HepG2 (cell line): ENCODE measurements around the gene AMER3. TPM values are rescaled to one million over a fixed set of nuclear protein-coding genes. Genes with fewer than 3 reads are reported as not detected.

Experiments used
- DPF2 ChIP-seq: sonication (generic); formaldehyde crosslinking; IDR thresholded peaks from 2 replicates; pipeline ENCODE4 v1.4.0; 2020; ENCODE audit warnings: mild to moderate bottlenecking, low read depth, missing genetic modification reagents, borderline replicate concordance
- FOSL2 ChIP-seq: sonication (generic); formaldehyde crosslinking; IDR thresholded peaks from 2 replicates; pipeline ENCODE4 v1.4.0; 2020; ENCODE audit warnings: missing genetic modification reagents
- NONO ChIP-seq, 2 experiments: fragments of 450-650 bp in 1 of 2; sonication (generic) in 1 of 2; formaldehyde crosslinking in 1 of 2; IDR thresholded peaks in 1 of 2; conservative IDR thresholded peaks in 1 of 2; 2 replicates each; pipeline versions ENCODE4 v1.6.1 to v1.8.0; 2017 to 2022; ENCODE audit warnings: mild to moderate bottlenecking in 1 of 2, missing genetic modification reagents in 1 of 2, moderate library complexity in 1 of 2
- RARA ChIP-seq: IDR thresholded peaks from 2 replicates; pipeline ENCODE4 v1.6.1; 2016; ENCODE audit warnings: missing genetic modification reagents, missing compliant biosample characterization
- ZBTB7A ChIP-seq: sonication (generic); formaldehyde crosslinking; IDR thresholded peaks from 2 replicates; pipeline ENCODE4 v1.8.0; 2022; ENCODE audit warnings: mild to moderate bottlenecking, missing genetic modification reagents
- ZBTB8A ChIP-seq: sonication (generic); formaldehyde crosslinking; IDR thresholded peaks from 2 replicates; pipeline ENCODE4 v1.4.0; 2020; ENCODE audit warnings: mild to moderate bottlenecking, low read depth, missing genetic modification reagents, borderline replicate concordance
- ZMYM3 ChIP-seq: sonication (generic); formaldehyde crosslinking; IDR thresholded peaks from 2 replicates; pipeline ENCODE4 v1.5.1; 2020; ENCODE audit warnings: mild to moderate bottlenecking, missing genetic modification reagents
- ZNF121 ChIP-seq: sonication (generic); formaldehyde crosslinking; IDR thresholded peaks from 2 replicates; pipeline ENCODE4 v1.5.0; 2020; ENCODE audit warnings: mild to moderate bottlenecking, missing genetic modification reagents
- ZNF598 ChIP-seq: sonication (generic); formaldehyde crosslinking; IDR thresholded peaks from 2 replicates; pipeline ENCODE4 v1.5.1; 2020; ENCODE audit warnings: mild to moderate bottlenecking, missing genetic modification reagents, borderline replicate concordance
- ZNF629 ChIP-seq: sonication (generic); formaldehyde crosslinking; conservative IDR thresholded peaks from 2 replicates; pipeline ENCODE4 v1.5.0; 2020; ENCODE audit warnings: missing genetic modification reagents
- ZNF839 ChIP-seq: sonication (generic); formaldehyde crosslinking; IDR thresholded peaks from 2 replicates; pipeline ENCODE4 v1.4.0; 2020; ENCODE audit warnings: missing genetic modification reagents, mild to moderate bottlenecking, borderline replicate concordance
- polyA plus RNA-seq, 8 experiments: library from polyadenylated mRNA; depleted of rRNA in 3 of 8; stranded (reverse) in 7 of 8; unstranded in 1 of 8; fragments of >200 nt; fragmentation: Illumina TruSeq in 4 of 8; extraction: Trizol in 4 of 8; gene quantifications; 2 replicates each; pipeline versions ENCODE4 v1.2.1 to v1.2.3, GENCODE V29; 2011 to 2016; ENCODE audit warnings: low read depth in 4 of 8, missing spikeins in 1 of 8, mixed read lengths in 1 of 8; ENCODE audit not compliant: insufficient read depth in 1 of 8
- total RNA-seq, 5 experiments: library from RNA; depleted of rRNA; stranded (reverse); fragments of >200 nt; fragmentation: Illumina TruSeq; extraction: Trizol; gene quantifications; 2 replicates each; pipeline ENCODE4 v1.2.3, GENCODE V29; 2016; ENCODE audit warnings: low read depth in 1 of 5
- TF ChIP-seq, protein P1 (sequence below): sonication (generic); formaldehyde crosslinking; IDR thresholded peaks from 2 replicates; pipeline ENCODE4 v1.4.0; 2020; ENCODE audit warnings: missing genetic modification reagents, borderline replicate concordance
- TF ChIP-seq, protein P2 (sequence below): sonication (generic); formaldehyde crosslinking; IDR thresholded peaks from 2 replicates; pipeline ENCODE4 v1.8.0; 2022; ENCODE audit warnings: mild to moderate bottlenecking, missing genetic modification reagents; ENCODE audit not compliant: insufficient replicate concordance
- TF ChIP-seq, protein P3 (sequence below): sonication (generic); formaldehyde crosslinking; IDR thresholded peaks from 2 replicates; pipeline ENCODE4 v1.8.1; 2023; ENCODE audit warnings: missing genetic modification reagents, mild to moderate bottlenecking, borderline replicate concordance
- TF ChIP-seq, protein P4 (sequence below): sonication (generic); formaldehyde crosslinking; IDR thresholded peaks from 2 replicates; pipeline ENCODE4 v1.9.0; 2021; ENCODE audit warnings: missing genetic modification reagents, borderline replicate concordance
- TF ChIP-seq, protein P5 (sequence below): sonication (generic); formaldehyde crosslinking; IDR thresholded peaks from 2 replicates; pipeline ENCODE4 v1.4.0; 2020; ENCODE audit warnings: mild to moderate bottlenecking, missing genetic modification reagents
- TF ChIP-seq, protein P6 (sequence below): sonication (generic); formaldehyde crosslinking; conservative IDR thresholded peaks from 2 replicates; pipeline ENCODE4 v1.8.0; 2022; ENCODE audit warnings: mild to moderate bottlenecking, moderate library complexity, missing genetic modification reagents

Gene AMER3
- total and polyA plus RNA-seq, 2 of the 13 experiments (the other 11 are each of a cell fraction or from before 2014, with no cell fraction given) = not detected

DNA sequence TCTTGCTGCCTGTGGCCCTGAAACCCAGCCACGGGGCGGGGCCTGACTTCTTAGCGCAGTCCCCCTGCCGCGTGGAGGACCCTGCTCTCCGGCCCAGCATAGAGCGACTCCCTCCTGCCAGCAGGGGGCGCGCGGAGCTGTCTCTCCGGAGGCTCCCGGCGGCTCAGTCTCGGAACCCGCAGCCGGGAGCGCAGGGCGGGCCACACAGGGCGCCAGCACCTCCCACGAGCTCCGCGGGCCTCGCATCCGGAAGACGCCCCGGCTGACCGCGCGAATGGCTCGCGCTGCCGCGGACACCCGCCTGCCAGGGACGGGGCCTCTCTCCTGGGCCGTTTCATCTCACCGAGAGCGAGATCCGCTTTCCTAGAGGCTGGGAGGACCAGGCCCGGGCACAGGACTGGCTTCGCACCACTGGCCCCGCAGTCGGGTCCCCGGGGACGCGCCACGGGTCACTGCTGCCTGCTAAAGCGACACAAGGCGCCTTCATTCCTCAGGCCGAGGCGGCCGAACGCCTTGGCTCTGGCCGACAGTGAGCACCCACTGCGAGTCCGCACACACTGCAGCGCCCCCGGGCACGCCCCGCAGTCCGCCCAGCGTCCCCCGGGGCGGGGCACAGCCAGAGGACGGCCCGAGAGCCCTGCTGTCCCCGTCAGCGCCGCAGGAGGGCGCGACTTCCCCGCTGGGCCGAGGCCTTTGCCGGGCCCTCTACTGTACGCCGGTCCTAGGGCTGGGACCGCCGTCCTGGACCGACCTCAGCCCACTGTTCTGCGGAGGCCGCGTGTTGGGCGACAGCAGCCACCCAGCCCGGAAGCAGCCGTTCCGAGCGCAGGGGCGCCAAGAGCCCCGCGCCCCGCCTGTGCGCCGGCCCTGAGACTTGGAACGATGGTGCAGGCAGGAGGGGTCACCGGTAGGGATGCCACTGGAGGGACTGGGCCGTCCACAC, 42.4 kb downstream of the AMER3 start (continued):
- no peak for TF ChIP-seq NONO (IDR thresholded peaks at IDR 0.05)
- peak; percentile 72 for TF ChIP-seq NONO (CRISPR knock-in tag; conservative IDR thresholded peaks at IDR 0.05)
- TF ChIP-seq, protein P1, sequence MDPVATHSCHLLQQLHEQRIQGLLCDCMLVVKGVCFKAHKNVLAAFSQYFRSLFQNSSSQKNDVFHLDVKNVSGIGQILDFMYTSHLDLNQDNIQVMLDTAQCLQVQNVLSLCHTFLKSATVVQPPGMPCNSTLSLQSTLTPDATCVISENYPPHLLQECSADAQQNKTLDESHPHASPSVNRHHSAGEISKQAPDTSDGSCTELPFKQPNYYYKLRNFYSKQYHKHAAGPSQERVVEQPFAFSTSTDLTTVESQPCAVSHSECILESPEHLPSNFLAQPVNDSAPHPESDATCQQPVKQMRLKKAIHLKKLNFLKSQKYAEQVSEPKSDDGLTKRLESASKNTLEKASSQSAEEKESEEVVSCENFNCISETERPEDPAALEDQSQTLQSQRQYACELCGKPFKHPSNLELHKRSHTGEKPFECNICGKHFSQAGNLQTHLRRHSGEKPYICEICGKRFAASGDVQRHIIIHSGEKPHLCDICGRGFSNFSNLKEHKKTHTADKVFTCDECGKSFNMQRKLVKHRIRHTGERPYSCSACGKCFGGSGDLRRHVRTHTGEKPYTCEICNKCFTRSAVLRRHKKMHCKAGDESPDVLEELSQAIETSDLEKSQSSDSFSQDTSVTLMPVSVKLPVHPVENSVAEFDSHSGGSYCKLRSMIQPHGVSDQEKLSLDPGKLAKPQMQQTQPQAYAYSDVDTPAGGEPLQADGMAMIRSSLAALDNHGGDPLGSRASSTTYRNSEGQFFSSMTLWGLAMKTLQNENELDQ = no peak
- TF ChIP-seq ZBTB7A (CRISPR knock-in tag) = no peak
- no peak for TF ChIP-seq ZBTB8A
- no peak; the same call in 1 of the 2 replicates for TF ChIP-seq FOSL2 (CRISPR knock-in tag)
- TF ChIP-seq ZMYM3 = peak; percentile 13; the same call in 1 of the 2 replicates
- TF ChIP-seq, protein P2, sequence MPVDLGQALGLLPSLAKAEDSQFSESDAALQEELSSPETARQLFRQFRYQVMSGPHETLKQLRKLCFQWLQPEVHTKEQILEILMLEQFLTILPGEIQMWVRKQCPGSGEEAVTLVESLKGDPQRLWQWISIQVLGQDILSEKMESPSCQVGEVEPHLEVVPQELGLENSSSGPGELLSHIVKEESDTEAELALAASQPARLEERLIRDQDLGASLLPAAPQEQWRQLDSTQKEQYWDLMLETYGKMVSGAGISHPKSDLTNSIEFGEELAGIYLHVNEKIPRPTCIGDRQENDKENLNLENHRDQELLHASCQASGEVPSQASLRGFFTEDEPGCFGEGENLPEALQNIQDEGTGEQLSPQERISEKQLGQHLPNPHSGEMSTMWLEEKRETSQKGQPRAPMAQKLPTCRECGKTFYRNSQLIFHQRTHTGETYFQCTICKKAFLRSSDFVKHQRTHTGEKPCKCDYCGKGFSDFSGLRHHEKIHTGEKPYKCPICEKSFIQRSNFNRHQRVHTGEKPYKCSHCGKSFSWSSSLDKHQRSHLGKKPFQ (CRISPR knock-in tag) = no peak
- no peak for TF ChIP-seq DPF2 (CRISPR knock-in tag)
- no peak for TF ChIP-seq RARA (CRISPR knock-in tag)
- TF ChIP-seq, protein P3, sequence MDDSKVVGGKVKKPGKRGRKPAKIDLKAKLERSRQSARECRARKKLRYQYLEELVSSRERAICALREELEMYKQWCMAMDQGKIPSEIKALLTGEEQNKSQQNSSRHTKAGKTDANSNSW (CRISPR knock-in tag) = peak; percentile 40; the same call in 1 of the 2 replicates
- TF ChIP-seq, protein P4, sequence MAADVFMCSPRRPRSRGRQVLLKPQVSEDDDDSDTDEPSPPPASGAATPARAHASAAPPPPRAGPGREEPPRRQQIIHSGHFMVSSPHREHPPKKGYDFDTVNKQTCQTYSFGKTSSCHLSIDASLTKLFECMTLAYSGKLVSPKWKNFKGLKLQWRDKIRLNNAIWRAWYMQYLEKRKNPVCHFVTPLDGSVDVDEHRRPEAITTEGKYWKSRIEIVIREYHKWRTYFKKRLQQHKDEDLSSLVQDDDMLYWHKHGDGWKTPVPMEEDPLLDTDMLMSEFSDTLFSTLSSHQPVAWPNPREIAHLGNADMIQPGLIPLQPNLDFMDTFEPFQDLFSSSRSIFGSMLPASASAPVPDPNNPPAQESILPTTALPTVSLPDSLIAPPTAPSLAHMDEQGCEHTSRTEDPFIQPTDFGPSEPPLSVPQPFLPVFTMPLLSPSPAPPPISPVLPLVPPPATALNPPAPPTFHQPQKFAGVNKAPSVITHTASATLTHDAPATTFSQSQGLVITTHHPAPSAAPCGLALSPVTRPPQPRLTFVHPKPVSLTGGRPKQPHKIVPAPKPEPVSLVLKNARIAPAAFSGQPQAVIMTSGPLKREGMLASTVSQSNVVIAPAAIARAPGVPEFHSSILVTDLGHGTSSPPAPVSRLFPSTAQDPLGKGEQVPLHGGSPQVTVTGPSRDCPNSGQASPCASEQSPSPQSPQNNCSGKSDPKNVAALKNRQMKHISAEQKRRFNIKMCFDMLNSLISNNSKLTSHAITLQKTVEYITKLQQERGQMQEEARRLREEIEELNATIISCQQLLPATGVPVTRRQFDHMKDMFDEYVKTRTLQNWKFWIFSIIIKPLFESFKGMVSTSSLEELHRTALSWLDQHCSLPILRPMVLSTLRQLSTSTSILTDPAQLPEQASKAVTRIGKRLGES (CRISPR knock-in tag) = no peak
- peak; percentile 62; the same call in 1 of the 2 replicates for TF ChIP-seq ZNF839 (CRISPR knock-in tag)
- peak; percentile 73 for TF ChIP-seq ZNF121 (CRISPR knock-in tag)
- TF ChIP-seq, protein P5, sequence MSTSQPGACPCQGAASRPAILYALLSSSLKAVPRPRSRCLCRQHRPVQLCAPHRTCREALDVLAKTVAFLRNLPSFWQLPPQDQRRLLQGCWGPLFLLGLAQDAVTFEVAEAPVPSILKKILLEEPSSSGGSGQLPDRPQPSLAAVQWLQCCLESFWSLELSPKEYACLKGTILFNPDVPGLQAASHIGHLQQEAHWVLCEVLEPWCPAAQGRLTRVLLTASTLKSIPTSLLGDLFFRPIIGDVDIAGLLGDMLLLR (CRISPR knock-in tag) = peak; percentile 74
- TF ChIP-seq, protein P6, sequence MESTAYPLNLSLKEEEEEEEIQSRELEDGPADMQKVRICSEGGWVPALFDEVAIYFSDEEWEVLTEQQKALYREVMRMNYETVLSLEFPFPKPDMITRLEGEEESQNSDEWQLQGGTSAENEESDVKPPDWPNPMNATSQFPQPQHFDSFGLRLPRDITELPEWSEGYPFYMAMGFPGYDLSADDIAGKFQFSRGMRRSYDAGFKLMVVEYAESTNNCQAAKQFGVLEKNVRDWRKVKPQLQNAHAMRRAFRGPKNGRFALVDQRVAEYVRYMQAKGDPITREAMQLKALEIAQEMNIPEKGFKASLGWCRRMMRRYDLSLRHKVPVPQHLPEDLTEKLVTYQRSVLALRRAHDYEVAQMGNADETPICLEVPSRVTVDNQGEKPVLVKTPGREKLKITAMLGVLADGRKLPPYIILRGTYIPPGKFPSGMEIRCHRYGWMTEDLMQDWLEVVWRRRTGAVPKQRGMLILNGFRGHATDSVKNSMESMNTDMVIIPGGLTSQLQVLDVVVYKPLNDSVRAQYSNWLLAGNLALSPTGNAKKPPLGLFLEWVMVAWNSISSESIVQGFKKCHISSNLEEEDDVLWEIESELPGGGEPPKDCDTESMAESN (CRISPR knock-in tag) = peak; percentile 69; the same call in 1 of the 2 replicates
- no peak for TF ChIP-seq ZNF629 (CRISPR knock-in tag)
- TF ChIP-seq ZNF598 = peak; percentile 93
